NCI-H1105 (cell line): ENCODE results near the gene TGM3.

Source experiments
- DNase-seq: peaks from one replicate; lab custom pipeline; 2025; lab: John Stamatoyannopoulos, UW

The TGM3 gene

DNA sequence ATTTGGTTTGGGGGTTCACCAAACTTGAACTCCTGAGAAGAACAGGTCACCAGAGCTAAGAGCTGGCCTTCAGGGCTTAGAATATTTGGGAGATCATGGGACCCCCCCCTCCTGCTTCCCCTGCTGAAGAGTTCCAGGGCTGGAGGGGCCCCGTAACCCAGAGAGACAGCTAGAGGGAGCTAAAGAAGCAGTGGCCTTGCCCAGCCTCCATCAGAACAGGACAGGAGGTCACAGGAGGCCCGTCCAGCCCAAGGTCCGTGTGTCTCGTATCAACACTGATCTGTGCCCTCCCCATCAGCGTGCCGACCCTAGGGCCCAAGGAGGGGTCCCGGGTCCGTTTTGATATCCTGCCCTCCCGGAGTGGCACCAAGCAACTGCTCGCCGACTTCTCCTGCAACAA is 44.3 kb downstream of the TGM3 start:
- DNase-seq, result no peak

DNA sequence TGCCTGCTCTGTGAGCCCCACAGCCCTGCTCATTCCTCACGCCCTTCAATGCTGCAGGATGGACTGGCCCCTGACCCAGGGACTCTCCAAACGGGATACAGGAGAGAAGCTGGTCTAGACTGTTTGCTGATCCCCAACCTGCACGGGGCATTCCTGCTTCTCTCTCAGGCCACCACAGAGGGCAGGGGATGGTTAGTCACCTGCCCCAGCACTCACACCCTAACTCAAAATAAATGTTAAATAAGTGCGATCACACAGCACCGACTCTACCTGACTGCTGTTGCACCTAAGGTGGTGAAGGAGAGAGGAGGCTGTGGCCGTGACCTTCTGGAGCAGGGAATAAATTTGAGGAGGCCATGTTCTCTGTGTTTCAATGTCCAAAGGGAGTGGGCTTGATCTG is 45.0 kb downstream of the TGM3 start:
- no peak for DNase-seq

- DNase-seq, result no peak
These were observed 45.5 kb downstream of the TGM3 start for GRCh38 chr20:2341336-2341735.

- no peak for DNase-seq
These were observed 46.4 kb downstream of the TGM3 start for GRCh38 chr20:2342243-2342642.

DNA sequence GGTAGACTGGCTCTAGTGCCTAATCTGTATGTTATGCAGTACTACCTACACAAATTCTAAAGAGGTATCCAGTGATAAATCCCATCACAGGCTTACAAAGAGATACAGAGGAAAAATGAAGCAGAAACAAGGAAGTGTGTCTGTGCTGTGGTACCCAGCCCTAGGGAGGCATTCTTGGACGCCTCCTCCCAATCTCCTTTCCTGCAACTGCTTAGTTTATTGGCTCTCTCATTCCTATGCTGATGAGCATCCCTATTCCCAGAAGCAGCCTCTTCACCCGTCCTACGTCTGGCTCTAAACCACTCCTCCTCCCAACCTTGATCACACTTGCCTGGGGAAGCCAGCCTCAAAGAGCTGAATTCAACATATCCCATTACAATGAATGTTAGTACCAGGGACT is 50.4 kb downstream of the TGM3 start:
- no peak for DNase-seq

DNA sequence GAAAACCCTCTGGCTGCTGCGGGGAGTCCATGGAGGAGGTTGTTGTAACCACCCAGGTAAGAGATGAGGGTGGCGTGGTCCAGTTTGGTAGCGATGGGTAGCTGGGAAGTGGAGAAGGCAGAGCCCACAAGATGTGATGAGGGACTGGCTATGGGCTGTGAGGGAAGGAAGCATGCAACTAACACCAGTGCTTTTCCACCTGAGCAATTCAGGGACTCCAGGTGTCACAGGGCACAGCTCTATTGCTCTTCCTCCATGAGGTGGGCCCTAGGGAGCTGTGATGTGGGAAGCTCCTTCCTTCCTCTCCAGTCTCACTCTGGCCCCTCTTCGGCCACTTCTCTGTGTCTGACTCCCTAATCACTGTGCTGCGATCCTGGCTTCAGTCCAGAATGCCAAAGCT is 52.5 kb downstream of the TGM3 start:
- DNase-seq, result no peak

DNA sequence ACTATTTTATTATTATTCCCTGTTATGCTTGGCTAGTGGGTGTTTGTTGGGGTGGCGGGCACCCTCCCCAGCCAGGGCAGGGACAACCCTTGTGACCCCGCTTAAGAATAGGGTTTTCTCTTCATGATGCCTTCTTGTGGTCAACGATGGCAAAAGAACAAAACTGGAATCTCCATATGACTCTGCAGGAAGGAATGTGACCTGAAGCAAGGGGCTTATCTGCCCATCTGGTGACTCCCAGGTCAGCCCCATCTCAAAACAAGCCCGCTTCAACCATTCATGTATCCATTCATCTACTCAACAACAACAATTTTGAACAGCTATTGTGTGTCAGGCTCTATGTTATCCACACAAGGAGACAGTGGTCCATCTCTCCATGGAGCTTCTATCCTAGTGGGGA is 54.0 kb downstream of the TGM3 start:
- no peak for DNase-seq

DNA sequence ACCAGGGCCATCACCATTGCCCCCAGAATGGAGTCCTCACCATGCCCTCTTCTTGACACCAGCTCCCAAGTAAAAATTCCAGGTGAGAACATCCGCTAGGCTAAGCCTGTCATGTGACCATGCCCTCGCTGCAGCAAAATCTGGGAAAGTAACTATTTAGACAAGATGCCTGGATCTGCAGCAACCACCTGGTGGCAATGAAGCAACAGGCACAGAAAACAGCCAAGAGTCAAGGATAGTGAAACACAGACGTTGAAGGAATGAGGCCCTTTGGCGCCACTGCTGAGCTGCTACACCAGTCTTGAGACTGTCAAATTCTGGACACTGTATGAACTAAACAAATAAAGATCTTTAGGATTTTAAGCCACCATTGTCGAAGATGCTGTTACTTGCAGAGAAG is 54.8 kb downstream of the TGM3 start:
- no peak for DNase-seq

- DNase-seq, result no peak
These were observed 57.4 kb downstream of the TGM3 start for GRCh38 chr20:2353231-2353630.

DNA sequence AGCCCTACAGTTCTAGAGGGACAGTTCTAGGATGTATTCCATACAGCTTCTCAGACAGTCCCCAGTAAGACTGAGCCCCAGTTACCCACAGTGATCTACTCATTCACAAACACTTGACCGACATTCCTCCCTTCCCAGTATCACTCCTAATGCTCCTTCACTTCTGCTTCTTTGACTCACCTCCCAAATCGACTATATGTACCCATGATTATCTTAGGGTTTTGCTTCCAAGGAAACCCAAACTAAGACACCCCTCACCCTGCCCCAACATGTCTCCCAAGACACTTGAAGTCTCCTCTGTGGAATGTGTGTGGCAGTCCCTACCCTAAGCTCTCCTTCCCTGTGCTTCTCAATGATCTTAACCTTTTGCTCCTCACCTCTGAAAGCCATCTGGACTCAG is 61.3 kb downstream of the TGM3 start:
- no peak for DNase-seq

DNA sequence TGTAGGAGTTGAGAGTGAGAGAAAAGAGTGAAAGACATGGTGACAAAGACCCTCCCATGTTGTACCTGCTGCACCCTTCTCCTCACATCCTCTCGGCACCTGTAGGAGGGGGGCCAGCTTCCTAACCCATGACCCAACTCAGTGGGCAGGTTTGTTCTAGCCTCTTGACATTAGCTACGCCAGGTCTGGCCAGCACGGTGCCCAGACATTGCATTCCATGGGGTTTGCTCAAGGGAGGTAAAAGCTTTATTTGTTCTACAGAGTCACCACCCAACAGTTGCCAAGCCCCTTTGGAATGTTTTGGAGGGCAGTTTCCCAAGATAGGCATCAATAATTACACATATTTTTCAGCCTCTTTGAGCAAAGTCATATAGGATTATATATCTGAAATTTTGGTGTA is 62.2 kb downstream of the TGM3 start:
- no peak for DNase-seq

DNA sequence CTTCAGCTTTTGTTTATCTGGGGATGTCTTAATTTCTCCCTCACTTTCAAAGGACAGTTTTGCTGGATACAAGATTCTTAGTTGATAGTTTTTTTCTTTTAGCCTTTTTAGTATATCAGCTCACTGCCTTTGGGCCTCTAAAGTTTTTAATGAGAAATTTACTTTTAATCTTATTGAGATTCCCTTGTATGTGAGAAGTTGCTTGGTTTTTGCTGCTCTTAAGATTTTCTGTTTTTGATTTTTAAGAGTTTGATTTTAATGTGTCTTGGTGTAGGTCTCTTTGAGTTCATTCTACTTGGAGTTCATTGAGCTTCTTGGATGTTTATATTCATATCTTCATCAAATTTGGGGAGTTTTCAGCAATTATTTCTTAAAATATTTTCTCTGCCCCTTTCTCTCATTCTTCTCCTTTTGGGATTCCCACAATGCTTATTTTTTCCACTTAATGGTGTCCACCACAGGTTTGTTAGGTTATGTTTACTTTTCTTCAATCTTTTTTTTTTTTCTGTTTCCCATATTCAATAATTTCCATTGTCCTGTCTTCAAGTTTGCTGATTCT is 65.3 kb downstream of the TGM3 start:
- no peak for DNase-seq

DNA sequence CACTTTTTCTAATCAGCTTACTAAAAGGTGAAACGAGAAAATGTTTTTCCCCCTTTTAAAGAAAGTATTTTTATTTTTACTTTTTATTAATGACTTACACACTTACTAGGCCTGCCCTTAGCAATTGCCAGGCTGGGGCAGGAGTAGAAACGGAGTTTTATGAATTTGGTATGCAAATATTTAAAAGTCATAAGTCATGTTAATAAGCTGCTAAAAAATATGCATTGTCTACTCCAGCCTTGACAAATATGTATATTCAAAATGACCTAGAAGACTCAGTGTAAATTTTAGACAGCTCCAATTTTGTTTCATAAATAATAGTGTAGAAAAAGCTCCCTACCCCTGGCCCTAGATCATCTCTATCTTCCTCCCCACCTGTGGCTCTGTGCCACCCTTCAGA is 67.4 kb downstream of the TGM3 start:
- DNase-seq, result no peak

GRCh38 chr20:2363587-2363986 is 67.8 kb downstream of the TGM3 start:
- DNase-seq, result no peak

DNA sequence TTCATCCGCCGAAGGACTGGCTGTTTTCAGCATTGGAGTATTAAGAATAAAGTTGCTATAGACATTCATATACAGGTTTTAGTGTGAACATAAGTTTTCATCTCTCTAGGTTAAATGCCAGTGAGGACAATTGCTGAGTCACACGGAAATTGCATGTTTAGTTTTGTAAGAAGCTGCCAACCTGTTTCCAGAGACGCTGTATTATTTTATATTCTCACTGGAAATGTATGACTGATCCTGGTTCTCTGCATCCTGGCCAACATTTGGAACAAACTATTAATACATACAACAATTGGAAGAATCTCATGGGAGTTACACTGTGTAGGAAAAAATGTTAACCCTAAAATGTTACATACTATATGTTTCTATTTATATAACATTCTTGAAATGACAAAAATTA is 68.2 kb downstream of the TGM3 start:
- no peak for DNase-seq

DNA sequence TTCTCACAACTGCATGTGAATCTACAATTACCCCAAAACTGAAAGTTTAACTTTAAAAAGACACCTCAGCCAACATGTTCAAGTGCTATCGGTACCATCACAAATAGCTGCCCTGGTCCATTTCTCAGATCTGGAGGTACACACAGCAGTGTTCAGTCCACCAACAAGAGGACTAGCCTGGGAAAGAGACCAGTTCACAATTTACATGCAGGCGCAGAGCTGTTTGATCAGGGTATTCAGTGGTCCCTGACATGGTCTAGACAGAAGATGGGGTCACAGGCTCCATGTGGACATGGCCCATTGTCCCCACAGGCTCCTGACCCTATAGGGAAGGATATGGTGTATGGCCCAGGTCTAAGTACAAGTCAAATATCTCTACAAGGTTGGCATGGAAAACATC is 69.3 kb downstream of the TGM3 start:
- DNase-seq, result no peak

GRCh38 chr20:2365666-2366065 is 69.9 kb downstream of the TGM3 start:
- DNase-seq, result no peak

- no peak for DNase-seq
These were observed 72.8 kb downstream of the TGM3 start for GRCh38 chr20:2368621-2369020.

- no peak for DNase-seq
These were observed 77.3 kb downstream of the TGM3 start for GRCh38 chr20:2373098-2373497.

DNA sequence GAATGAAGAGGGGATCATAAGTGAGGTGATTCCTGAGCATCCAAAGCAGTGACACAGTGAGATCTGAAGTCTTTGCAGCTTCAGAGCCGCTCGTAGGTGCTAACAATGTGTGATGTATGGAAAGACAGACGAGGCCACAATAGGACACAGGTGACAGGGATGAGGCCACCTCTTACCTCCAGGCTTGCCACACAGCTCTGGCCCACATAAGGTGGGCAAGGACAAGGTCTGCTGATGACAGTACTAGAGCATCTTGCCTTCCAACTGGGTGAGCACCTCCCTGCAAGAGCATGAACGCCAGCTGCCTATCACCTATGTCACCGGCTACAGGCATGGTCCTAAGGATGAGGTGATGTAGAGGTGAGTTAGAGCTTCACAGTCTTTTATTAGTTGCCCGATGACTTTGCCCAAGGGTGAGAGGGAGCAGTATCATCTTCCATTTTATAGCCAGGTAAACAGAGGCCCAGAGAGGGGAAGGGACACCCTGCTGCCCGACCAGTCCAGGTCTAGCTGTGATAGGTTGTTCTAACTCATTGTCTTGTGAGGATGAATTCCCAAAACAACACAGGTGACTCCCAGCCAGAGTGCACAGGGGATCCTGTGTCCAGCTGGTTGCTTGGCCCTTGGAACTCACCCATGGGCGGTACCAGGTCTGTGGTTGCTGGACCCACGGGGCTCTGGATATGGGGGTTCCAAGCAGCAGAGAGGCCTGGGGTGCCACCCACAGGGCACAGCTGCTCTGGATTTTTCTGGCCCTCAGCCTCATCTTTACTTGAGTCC is 78.7 kb downstream of the TGM3 start:
- DNase-seq, result no peak

- DNase-seq, result no peak
These were observed 83.1 kb downstream of the TGM3 start for GRCh38 chr20:2378893-2379292.

DNA sequence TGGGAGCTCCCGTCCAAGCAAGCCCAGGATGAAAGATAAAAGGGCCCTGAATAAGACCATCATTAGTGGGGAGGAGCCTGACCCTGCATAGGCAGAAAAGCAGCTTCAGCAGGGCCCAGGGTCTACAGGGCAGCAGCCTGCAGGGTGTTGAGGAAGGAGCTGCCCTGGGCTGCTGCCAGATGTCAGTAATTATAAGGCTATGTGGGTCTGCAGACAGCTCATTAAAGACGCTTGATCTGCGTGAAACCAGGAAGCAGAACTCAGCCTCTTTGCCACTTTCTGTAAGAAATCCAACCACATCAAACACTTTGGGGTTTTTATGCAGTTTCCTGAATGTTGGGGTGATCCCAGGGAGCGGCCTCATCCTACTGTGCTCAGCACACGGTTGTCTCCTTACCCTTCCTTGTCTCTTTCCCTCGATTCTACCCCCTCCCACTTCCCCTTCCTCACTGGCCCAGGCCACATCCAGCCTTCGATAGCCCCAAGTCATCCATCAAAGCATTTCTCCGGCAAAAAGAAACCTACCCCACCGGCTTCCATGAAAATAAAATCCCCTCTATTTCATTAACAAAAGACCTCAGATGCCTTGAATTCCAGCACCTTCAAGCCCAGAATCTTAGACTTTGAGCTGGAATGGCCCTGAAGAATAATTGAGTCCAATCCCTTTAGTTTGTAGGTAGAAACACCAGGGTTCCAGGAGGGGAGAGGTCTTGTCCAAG is 83.9 kb downstream of the TGM3 start:
- DNase-seq, result no peak

DNA sequence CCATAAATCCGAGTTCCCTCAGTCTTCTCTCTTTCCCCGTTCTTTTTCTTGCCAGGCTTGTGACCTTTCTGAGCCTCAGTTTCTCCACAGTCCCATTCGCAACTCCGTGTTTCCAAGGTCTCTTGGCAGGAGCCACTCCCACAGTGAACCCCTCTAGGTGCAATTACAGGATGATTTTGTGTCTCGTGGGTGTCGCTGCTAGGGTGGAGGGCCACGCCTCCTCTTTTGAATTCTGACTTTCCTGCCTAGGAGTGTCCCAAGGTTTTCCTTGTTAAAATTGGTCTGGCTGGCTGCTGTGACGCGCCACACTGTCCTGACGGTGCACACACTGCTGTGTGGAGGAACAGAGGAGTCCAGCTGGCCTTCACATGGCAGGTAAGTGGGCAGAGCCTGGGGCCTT is 84.8 kb downstream of the TGM3 start, which contains the start of gene TGM6:
Gene TGM6 (plus strand): TSS at position 301 of the 400 bp plus-strand sequence. CDS start 68 bp downstream, at position 369.
- DNase-seq, result no peak
